Superior temporal gyrus (tissue), 1 donor: ENCODE results near the gene GSTT2B.
"Not testable (repeated sequence)": the region's sequence is repeated elsewhere in the genome, so short reads cannot be mapped to it uniquely, and the experiment has no call there.

Experiments used
- DNase-seq: peaks from one replicate; pipeline ENCODE4 v3.0.0-alpha.2; 2016; ENCODE audit errors: extremely low spot score

The GSTT2B gene

GRCh38 chr22:23947391-23947790, 13.6 kb downstream of the GSTT2B start:
- not testable (repeated sequence) for DNase-seq

DNA sequence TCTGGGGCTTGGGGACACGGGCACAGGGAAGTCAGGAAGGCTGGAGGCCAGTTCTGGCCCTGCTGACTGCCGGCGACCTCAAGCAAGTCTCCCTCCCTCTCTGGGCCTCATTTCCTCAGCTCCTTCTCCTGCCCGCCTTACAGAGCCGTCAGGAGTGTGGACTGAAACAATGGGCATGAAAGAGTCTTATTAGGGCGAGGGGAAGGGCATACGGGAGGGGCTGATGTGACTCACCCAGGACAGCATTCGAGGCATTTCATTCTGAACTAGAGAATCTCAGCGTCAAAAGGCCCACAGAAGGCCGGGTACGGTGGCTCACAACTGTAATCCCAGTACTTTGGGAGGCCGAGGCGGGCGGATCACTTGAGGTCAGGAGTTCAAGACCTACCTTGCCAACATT, 20.8 kb downstream of the GSTT2B start:
- DNase-seq, result not testable (repeated sequence)

DNA sequence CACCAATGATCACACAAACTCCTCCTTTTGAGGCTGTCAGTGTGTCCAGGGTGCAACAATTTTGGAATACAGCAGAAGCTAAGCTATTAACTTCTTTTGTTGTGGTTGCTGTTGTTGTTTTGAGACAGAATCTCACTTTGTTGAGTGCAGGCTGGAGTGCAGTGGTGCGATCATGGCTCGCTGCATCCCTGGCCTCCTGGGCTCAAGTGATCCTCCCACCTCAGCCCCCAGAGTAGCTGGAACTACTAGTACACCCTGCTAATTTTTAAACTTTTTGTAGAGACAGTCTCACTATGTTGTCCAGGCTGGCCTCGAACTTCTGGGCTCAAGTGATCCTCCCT, 22.0 kb downstream of the GSTT2B start:
- DNase-seq, result no peak

DNA sequence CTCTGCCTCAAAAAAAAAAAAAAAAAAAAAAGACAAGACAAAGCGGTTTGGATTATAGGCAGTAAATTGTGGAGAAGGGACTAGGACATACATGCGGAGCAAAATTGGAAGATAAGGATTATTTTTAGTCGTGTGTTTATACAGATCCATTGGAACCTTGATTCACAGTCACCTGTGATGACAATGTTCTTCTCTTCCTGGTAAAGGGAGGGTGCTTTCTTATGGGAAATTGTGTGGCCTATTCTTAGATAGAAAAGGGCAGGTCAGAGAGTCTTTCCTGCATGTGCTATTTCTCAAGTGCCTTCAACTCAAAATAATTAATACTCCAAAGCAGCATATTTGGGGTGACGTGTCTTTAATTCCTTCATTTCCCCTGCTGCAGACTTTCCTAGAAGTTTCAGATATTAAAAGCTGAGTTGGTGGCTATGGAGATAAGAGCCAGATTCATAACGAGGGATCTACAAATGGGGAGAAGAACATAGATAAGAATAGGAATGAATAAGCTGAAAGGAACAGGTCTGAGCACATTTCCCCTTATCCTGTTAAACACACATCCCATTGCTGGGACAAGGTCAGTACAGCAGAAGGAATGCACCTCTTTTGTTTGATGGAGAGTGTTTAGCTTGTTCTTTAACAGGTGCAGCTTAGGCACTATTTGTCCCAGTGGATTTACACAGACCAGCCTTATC, 22.5 kb downstream of the GSTT2B start:
- DNase-seq, result peak; percentile 5

GRCh38 chr22:23926561-23926960, 34.4 kb downstream of the GSTT2B start:
- DNase-seq, result no peak

GRCh38 chr22:23925020-23925606, 35.9 kb downstream of the GSTT2B start:
- no peak for DNase-seq

DNA sequence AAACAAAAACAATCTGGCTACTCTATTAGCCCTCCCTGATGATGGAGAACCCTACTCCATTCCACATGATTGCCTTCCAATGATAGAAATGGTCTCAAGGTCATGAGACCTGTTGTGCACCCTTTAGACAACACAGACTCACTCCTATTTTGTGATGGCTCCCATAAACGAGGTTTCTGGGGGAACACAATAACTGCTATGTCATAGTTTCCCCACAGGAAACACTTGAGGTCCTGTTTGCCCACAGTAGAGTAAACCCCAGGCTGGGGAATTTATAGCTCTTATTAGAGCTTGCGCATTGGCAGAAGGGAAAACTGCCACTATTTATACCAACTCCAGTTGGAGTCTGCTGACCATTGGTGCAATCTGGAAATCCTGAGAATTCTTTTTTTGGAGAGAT, 38.1 kb downstream of the GSTT2B start:
- no peak for DNase-seq

DNA sequence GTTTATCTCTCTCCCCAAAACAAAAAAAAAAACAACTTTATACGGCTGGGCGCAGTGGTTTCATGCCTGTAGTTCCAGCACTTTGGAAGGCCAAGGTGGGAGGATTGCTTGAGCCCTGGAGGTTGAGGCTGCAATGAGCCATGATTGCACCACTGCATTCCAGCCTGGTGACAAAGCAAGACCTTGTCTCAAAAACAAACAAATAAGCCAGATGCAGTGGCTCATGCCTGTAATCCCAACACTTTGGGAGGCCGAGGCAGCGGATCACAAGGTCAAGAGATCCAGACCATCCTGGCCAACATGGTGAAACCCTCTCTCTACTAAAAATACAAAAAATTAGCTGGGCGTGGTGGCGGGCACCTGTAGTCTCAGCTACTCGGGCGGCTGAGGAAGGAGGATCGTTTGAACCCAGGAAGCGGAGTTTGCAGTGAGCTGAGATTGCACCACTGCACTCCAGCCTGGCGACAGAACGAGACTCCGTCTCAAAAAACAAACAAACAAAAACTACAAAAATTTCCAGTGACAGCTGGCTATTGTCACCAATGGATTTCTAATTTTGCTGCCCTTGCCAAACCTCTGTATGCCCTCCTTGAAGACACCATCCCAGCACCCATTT, 39.3 kb downstream of the GSTT2B start:
- not testable (repeated sequence) for DNase-seq

- DNase-seq, result peak; percentile 1
Observed at GRCh38 chr22:23920267-23920611, 40.8 kb downstream of the GSTT2B start.

- DNase-seq, result no peak
Observed at GRCh38 chr22:23915290-23915689, 45.7 kb downstream of the GSTT2B start.

DNA sequence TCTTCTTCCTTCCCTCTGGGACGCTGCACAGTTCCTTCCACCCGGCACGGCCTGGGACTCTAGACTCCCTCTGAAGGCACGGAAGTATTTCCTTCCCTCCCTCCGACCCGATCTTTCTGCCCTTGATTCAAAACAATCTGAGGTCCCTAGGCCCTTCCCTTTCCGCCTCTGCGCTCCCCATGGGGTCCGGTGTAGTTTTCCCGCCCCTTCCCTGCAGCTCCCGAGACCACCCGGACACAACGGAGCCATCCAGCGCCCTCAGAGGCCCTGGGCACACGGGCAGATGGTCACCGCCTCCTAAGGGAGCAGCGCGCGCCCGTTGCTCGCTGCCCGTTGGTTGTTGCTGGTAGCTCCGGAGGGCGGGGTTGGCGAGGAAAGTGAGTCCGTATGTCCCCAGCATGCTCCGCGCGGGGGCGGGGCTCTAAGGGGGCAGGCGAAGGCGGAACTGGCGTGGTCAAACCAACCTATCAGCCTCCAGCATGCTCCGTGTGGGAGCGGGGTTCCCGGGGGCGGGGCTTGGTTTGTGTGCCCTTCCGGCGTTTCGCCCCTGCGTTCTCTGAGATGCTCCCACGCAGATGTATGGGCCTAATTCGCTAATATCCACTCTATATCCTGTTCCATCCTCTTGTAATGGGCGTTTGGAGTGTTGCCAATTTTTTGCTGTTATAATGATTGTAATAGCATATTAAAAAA, 47.2 kb downstream of the GSTT2B start:
- peak; percentile 99 for DNase-seq

- no peak for DNase-seq
Observed at GRCh38 chr22:23913306-23913660, 47.7 kb downstream of the GSTT2B start.

GRCh38 chr22:23912293-23912903, 48.6 kb downstream of the GSTT2B start:
- DNase-seq, result no peak

DNA sequence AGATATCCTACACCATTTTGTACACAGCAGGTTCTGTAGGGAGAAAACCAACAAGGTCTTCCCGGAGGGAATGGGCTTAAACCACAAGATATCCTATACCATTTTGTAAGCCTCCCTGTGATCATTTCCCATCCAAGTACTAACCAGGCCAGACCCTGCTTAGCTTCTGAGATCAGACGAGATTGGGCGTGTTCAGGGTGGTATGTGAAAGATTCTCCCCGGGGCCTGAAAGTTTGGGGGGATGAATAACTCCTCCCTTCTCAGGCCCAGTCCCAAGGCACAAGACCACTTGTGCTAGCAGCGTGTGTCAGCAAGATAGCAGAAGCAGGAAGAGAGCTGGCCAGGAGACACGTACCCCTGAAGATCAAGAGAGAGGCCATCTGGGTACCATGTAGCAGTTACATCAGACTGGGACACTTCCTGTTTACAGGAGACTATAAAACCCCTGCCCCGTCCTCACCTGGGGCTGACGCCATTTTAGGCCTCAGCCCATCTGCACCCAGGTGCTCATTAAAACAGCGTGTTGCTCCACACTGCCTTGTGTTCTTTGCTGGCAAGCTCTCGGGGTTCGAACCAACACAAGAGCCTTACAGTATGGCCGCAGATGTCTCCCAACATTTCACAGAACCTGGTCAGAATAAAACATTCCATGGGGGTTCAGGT, 49.5 kb downstream of the GSTT2B start:
- no peak for DNase-seq

GRCh38 chr22:23910496-23911190, 50.4 kb downstream of the GSTT2B start:
- no peak for DNase-seq

- DNase-seq, result no peak
Observed at GRCh38 chr22:23909296-23909898, 51.6 kb downstream of the GSTT2B start.

- no peak for DNase-seq
Observed at GRCh38 chr22:23908587-23909205, 52.3 kb downstream of the GSTT2B start.

GRCh38 chr22:23907423-23907822, 53.6 kb downstream of the GSTT2B start:
- not testable (repeated sequence) for DNase-seq
